CD8-positive, alpha-beta memory T cell (primary cell): Measurements from ENCODE around the gene CCL20. TPM values are rescaled to one million over a fixed set of nuclear protein-coding genes. Genes with fewer than 3 reads are reported as not detected.
A peak's percentile ranks its signal among the peaks of the same experiment; 100 is the strongest.

Experiments used
- CTCF ChIA-PET: fragments of 350-600 bp; sonication (Branson Sonifier 250); formaldehyde crosslinking; loops from one replicate; lab custom pipeline; 2021; ENCODE audit warnings: antibody characterized with exemption; lab: Charles Lee
- POLR2A ChIA-PET: fragments of 350-600 bp; sonication (Branson Sonifier 250); formaldehyde crosslinking; loops from one replicate; lab custom pipeline; 2021; ENCODE audit warnings: antibody characterized with exemption; lab: Charles Lee
- DNase-seq, 5 donors: peaks; one replicate each; pipeline versions ENCODE4 v3.0.0 to v3.0.0-alpha.2; 2020 to 2022; ENCODE audit warnings: mixed read lengths in 1 of 5
- H3K27ac ChIP-seq: one replicate; pipeline ENCODE4 v1.7.0; 2013; ENCODE audit warnings: low read depth, mild to moderate bottlenecking, low read length, moderate library complexity
- H3K27me3 ChIP-seq: 2 replicates; pipeline ENCODE4 v1.7.0; 2013; ENCODE audit warnings: low read length, mild to moderate bottlenecking; ENCODE audit not compliant: insufficient read depth, poor library complexity, severe bottlenecking
- H3K36me3 ChIP-seq: 2 replicates; pipeline ENCODE4 v1.7.0; 2013; ENCODE audit warnings: mild to moderate bottlenecking, low read length, moderate library complexity; ENCODE audit not compliant: insufficient read depth
- H3K4me1 ChIP-seq: 2 replicates; pipeline ENCODE4 v1.7.0; 2013; ENCODE audit warnings: mild to moderate bottlenecking, low read length, moderate library complexity; ENCODE audit not compliant: insufficient read depth
- H3K4me3 ChIP-seq: 2 replicates; pipeline ENCODE4 v1.7.0; 2013; ENCODE audit warnings: mild to moderate bottlenecking, low read length
- H3K9me3 ChIP-seq: 2 replicates; pipeline ENCODE4 v1.7.0; 2013; ENCODE audit warnings: mild to moderate bottlenecking, low read length
- H3K27ac Mint-ChIP-seq, 8 donors: one replicate each; pipeline ENCODE4 v1.8.0; 2020 to 2021; ENCODE audit warnings: mixed read lengths in 8 of 8, mild to moderate bottlenecking in 6 of 8, inconsistent platforms in 3 of 8, moderate library complexity in 3 of 8
- H3K27me3 Mint-ChIP-seq, 2 donors: one replicate each; pipeline ENCODE4 v1.8.0; 2020 to 2021; ENCODE audit warnings: mixed read lengths in 2 of 2, mild to moderate bottlenecking in 1 of 2, moderate library complexity in 1 of 2
- H3K36me3 Mint-ChIP-seq, 3 donors: one replicate each; pipeline ENCODE4 v1.8.0; 2020 to 2021; ENCODE audit warnings: mixed read lengths in 3 of 3, inconsistent platforms in 1 of 3, mild to moderate bottlenecking in 1 of 3
- H3K4me1 Mint-ChIP-seq, 3 donors: one replicate each; pipeline ENCODE4 v1.8.0; 2020 to 2021; ENCODE audit warnings: mixed read lengths in 3 of 3, inconsistent platforms in 1 of 3, mild to moderate bottlenecking in 1 of 3
- H3K4me3 Mint-ChIP-seq, 7 donors: one replicate each; pipeline ENCODE4 v1.8.0; 2020 to 2021; ENCODE audit warnings: mixed read lengths in 7 of 7, mild to moderate bottlenecking in 6 of 7, moderate library complexity in 4 of 7, inconsistent platforms in 2 of 7
- H3K9me3 Mint-ChIP-seq, 5 donors: one replicate each; pipeline ENCODE4 v1.8.0; 2020 to 2022; ENCODE audit warnings: mixed read lengths in 5 of 5, mild to moderate bottlenecking in 3 of 5, moderate library complexity in 2 of 5, inconsistent platforms in 1 of 5
- polyA plus RNA-seq: library from polyadenylated mRNA; unstranded; fragments of 300-500 nt; fragmentation: Illumina TruSeq; gene quantifications from one replicate; pipeline ENCODE4 v1.2.3, GENCODE V29; 2021
- total RNA-seq, 2 experiments: library from RNA; stranded (reverse); gene quantifications; one replicate each; pipeline ENCODE4 v1.2.3, GENCODE V29; 2021

The CCL20 gene
- total and polyA plus RNA-seq, 3 experiments from 2014 or later = 0.63 to 5.0 (median 3.5) TPM

DNA sequence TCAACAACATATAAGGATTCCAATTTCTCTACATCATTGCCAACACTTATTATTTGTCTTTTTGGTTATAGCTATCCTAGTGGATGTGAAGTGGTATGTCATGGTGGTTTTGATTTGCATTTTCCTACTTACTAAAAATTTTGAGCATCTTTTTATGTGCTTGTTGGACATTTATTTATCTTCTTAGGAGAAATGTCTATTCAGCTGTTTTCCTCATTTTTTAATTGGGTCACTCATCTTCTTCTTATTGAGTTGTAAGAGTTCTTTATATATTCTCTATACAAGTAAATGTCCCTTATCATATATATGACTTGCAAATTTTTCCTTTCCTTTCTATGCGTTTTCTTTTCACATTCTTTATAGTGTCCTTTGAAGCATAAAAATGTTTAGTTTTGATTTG lies 4.7 kb upstream of the CCL20 start:
- Histone ChIP-seq H3K4me3 (no peak overlapping the region), H3K27me3 (no peaks in the 10 kb centered on the region), H3K4me1 (peaks cover 4% of the 10 kb centered on the region), H3K27ac (no peak overlapping the region), H3K9me3 (no peaks in the 10 kb centered on the region), H3K36me3 (no peaks in the 10 kb centered on the region)
- CTCF ChIA-PET = no interaction called here
- H3K4me1 Mint-ChIP-seq = peaks cover 8 to 30% (median 12%) of the 10 kb centered on the region in 3 donors
- H3K4me3 Mint-ChIP-seq = no peak overlapping the region
- H3K27ac Mint-ChIP-seq = no peak overlapping the region
- H3K9me3 Mint-ChIP-seq = peaks cover 0 to 2% (median 0%) of the 10 kb centered on the region in 5 donors
- H3K27me3 Mint-ChIP-seq = peaks cover 1 to 6% of the 10 kb centered on the region in 2 donors
- peaks cover 0 to 5% (median 0%) of the 10 kb centered on the region in 3 donors for H3K36me3 Mint-ChIP-seq
- DNase-seq = no peak
- POLR2A ChIA-PET = no interaction called here

DNA sequence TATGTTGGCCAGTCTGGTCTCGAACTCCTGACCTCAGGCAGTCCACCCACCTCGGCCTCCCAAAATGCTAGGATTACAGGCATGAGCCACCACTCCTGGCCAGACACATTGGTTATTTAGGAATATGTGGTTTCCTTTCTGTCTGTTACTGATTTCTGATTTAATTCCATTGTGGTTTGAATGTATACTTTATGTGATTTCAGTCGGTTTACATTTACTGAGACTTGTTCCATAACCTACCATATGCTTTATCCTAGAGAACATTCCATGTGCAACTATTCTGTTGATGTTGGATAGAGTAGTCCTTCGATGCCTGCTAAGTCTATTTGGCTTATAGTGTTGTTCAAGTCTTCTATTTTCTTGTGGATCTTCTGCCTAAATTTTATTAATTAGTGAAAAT lies 1.6 kb upstream of the CCL20 start:
- peak overlapping the region in 7 of 8 donors; percentile 16 to 95 (median 85) for H3K27ac Mint-ChIP-seq

DNA sequence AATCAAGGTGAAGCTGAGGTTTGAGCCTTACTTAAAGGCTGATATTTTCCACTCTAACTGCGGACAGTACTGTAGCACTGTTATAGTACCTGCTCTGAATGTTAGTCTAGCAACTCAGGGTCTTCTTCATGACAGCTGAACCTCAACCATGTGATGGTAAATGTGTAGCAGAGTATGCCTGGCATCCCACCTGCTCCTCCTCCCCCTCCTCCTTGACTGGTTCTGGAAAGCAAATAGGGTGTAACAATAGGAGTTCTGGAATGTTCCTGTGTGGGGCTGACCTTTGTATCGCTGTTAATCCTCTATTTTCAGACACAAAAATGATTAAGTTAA lies 447 bp upstream of the CCL20 start:
- Mint-ChIP-seq H3K27me3 (peaks cover 1 to 22% of the 10 kb centered on the region in 2 donors), H3K9me3 (no peaks in the 10 kb centered on the region), H3K4me1 (peaks cover 0 to 27% (median 9%) of the 10 kb centered on the region in 3 donors), H3K4me3 (peak overlapping the region in 3 of 7 donors; percentile 8 to 41 (median 14)), H3K36me3 (peaks cover 0 to 5% (median 0%) of the 10 kb centered on the region in 3 donors), H3K27ac (peak overlapping the region in 7 of 8 donors; percentile 52 to 96 (median 90))
- no peak for DNase-seq
- ChIA-PET CTCF (no interaction called here), POLR2A (no interaction called here)
- Histone ChIP-seq H3K4me3 (no peak overlapping the region), H3K4me1 (no peaks in the 10 kb centered on the region), H3K27ac (no peak overlapping the region), H3K9me3 (no peaks in the 10 kb centered on the region), H3K36me3 (no peaks in the 10 kb centered on the region), H3K27me3 (no peaks in the 10 kb centered on the region)

More for the DNA sequence above, 1.6 kb upstream of the CCL20 start:
- peak overlapping the region in 3 of 7 donors; percentile 18 to 44 (median 21) for H3K4me3 Mint-ChIP-seq
- no peak overlapping the region for H3K4me3 ChIP-seq
- no peaks in the 10 kb centered on the region for H3K27me3 ChIP-seq
- no peaks in the 10 kb centered on the region for H3K9me3 ChIP-seq
- no peak for DNase-seq
- H3K27ac ChIP-seq = no peak overlapping the region
- H3K36me3 Mint-ChIP-seq = peaks cover 0 to 5% (median 0%) of the 10 kb centered on the region in 3 donors
- ChIA-PET CTCF (no interaction called here), POLR2A (no interaction called here)
- H3K4me1 ChIP-seq = no peaks in the 10 kb centered on the region
- H3K9me3 Mint-ChIP-seq = no peaks in the 10 kb centered on the region
- H3K4me1 Mint-ChIP-seq = peaks cover 0 to 20% (median 3%) of the 10 kb centered on the region in 3 donors
- no peaks in the 10 kb centered on the region for H3K36me3 ChIP-seq
- H3K27me3 Mint-ChIP-seq = peaks cover 1 to 18% of the 10 kb centered on the region in 2 donors

DNA sequence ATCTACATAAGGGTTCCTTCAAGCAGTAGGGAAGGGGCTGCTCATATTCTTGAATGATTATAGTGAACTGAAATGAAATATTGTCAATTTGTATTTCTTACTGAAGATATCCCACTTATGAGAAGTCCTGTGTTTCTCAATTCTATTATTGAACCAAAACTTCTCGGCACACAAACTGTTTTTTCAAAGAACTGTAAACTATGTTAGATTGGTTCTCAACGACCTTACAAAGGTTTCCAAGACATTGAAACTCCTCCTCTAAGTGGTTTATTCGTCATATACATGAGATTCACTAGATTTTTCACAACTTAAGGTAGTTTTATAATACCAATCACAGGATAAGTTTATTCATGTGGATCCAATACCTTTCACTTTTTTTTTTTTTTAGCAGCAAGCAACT lies 1.4 kb downstream of the CCL20 start:
- no peaks in the 10 kb centered on the region for H3K9me3 ChIP-seq
- no peak for DNase-seq
- H3K27ac ChIP-seq = no peak overlapping the region
- Mint-ChIP-seq H3K4me1 (peaks cover 4 to 39% (median 20%) of the 10 kb centered on the region in 3 donors), H3K9me3 (no peaks in the 10 kb centered on the region), H3K36me3 (peaks cover 0 to 1% (median 0%) of the 10 kb centered on the region in 3 donors), H3K27ac (peak overlapping the region in 3 of 8 donors; percentile 8 to 27 (median 10)), H3K4me3 (no peak overlapping the region), H3K27me3 (peaks cover 1 to 22% of the 10 kb centered on the region in 2 donors)
- CTCF ChIA-PET = no interaction called here
- POLR2A ChIA-PET = no interaction called here
- H3K4me3 ChIP-seq = no peak overlapping the region
- no peaks in the 10 kb centered on the region for H3K36me3 ChIP-seq
- H3K4me1 ChIP-seq = no peaks in the 10 kb centered on the region
- H3K27me3 ChIP-seq = no peaks in the 10 kb centered on the region

DNA sequence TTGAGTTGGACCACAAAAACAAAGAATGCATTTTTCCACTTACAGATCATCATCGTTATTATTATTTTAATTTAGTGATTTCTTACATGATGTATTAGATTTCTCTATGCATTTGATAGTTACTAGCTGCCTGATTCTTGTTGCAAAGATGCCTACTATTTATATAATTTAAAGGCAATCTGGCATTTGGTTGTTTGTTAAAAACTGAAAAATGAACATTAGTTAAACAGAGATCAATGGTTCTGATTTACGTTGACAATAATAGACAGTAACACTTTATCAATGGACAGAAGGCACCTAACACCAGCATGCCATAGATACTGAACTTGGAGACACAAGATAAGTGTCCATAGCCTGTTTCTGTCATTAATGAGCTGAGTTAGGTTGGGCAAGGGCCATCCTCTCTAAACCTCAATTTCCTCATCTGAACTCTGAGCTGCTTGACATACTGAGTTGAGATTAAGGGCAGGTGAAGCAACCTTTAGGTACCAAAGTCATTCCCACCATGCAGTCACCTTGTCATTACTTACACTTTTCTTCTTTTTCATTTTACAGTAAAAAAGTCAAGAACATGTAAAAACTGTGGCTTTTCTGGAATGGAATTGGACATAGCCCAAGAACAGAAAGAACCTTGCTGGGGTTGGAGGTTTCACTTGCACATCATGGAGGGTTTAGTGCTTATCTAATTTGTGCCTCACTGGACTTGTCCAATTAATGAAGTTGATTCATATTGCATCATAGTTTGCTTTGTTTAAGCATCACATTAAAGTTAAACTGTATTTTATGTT lies 3.1 kb downstream of the CCL20 start:
- Histone ChIP-seq H3K27me3 (no peaks in the 10 kb centered on the region), H3K9me3 (no peaks in the 10 kb centered on the region), H3K4me3 (no peak overlapping the region), H3K4me1 (no peaks in the 10 kb centered on the region), H3K36me3 (no peaks in the 10 kb centered on the region), H3K27ac (no peak overlapping the region)
- Mint-ChIP-seq H3K27ac (peak overlapping the region in 3 of 8 donors; percentile 3 to 50 (median 40)), H3K4me1 (peaks cover 4 to 31% (median 20%) of the 10 kb centered on the region in 3 donors), H3K4me3 (no peak overlapping the region), H3K9me3 (no peaks in the 10 kb centered on the region), H3K27me3 (peaks cover 2 to 26% of the 10 kb centered on the region in 2 donors), H3K36me3 (no peaks in the 10 kb centered on the region)
- ChIA-PET CTCF (no interaction called here), POLR2A (no interaction called here)
- DNase-seq = no peak

DNA sequence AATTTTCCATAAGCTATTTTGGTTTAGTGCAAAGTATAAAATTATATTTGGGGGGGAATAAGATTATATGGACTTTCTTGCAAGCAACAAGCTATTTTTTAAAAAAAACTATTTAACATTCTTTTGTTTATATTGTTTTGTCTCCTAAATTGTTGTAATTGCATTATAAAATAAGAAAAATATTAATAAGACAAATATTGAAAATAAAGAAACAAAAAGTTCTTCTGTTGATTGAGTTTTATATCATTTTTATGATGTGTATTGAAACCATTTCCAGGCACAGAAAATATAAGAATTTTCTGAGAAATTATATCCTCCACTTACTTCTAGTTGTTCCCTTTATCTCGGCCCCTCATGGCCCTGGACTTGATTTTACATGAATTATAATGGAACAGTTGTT lies 3.7 kb downstream of the CCL20 start:
- peak overlapping the region in 1 of 7 donors; percentile 74 for H3K4me3 Mint-ChIP-seq
- peaks cover 2 to 23% of the 10 kb centered on the region in 2 donors for H3K27me3 Mint-ChIP-seq
- no peak for DNase-seq
- H3K4me1 ChIP-seq = no peaks in the 10 kb centered on the region
- CTCF ChIA-PET = no interaction called here
- peak overlapping the region in 7 of 8 donors; percentile 87 to 97 (median 92) for H3K27ac Mint-ChIP-seq
- H3K4me3 ChIP-seq = no peak overlapping the region
- no peak overlapping the region for H3K27ac ChIP-seq
- H3K36me3 Mint-ChIP-seq = no peaks in the 10 kb centered on the region
- no peaks in the 10 kb centered on the region for H3K9me3 ChIP-seq
- peaks cover 0 to 2% (median 0%) of the 10 kb centered on the region in 5 donors for H3K9me3 Mint-ChIP-seq
- POLR2A ChIA-PET = no interaction called here
- H3K36me3 ChIP-seq = no peaks in the 10 kb centered on the region
- H3K4me1 Mint-ChIP-seq = peaks cover 4 to 30% (median 20%) of the 10 kb centered on the region in 3 donors
- no peaks in the 10 kb centered on the region for H3K27me3 ChIP-seq

DNA sequence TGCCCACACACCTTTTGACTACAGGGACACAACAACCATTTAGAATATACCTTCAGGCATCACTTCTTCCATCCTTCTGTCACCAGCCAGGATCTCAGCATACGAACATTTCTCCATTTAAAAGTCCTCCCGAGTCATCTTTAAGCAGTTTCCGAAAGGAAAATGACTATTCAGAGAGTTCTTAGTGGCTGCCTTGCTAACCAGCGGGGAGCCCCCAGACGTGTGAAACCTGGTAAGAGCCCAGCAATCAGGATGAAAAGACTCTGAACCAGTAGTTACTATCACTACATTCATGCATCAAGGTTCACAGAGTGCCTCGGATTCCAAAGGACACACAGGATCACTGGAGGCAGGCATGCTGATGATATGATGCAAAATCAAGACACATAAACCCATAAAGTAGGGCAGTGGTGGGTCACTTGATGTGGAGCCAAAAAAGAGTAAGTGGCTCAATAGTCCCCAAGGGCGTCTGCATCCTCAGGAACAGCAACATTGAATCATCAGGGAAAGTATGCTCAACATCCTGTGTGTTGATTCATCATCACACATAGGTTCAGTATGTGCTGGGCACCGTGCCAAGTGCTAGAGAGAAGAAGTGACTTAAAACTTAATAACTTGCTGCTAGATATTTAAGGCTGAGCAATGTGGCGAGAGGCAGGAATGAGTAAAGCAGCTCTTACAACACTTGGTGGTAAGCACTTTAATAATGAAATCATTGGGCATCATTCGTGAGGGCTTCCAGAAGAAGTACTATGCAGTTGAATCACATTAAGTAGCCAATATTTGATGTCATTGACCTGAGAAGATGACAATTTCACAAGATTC lies 4.4 kb downstream of the CCL20 start:
- Mint-ChIP-seq H3K27me3 (peaks cover 2 to 23% of the 10 kb centered on the region in 2 donors), H3K27ac (peak overlapping the region; percentile 31 to 97 (median 92)), H3K4me1 (peaks cover 4 to 25% (median 18%) of the 10 kb centered on the region in 3 donors), H3K9me3 (peaks cover 0 to 2% (median 0%) of the 10 kb centered on the region in 5 donors), H3K36me3 (no peaks in the 10 kb centered on the region), H3K4me3 (peak overlapping the region in 6 of 7 donors; percentile 10 to 74 (median 53))
- no peaks in the 10 kb centered on the region for H3K9me3 ChIP-seq
- H3K27ac ChIP-seq = no peak overlapping the region
- ChIA-PET CTCF (no interaction called here), POLR2A (no interaction called here)
- peak in 4 of 5 donors; percentile 55 to 72 (median 66) for DNase-seq
- H3K36me3 ChIP-seq = no peaks in the 10 kb centered on the region
- H3K27me3 ChIP-seq = no peaks in the 10 kb centered on the region
- no peaks in the 10 kb centered on the region for H3K4me1 ChIP-seq
- H3K4me3 ChIP-seq = no peak overlapping the region
